Stimulated activated CD4-positive, alpha-beta T cell treated with anti-CD3 and anti-CD28 coated beads, TNF-alpha, amount 100 ng/mL, for 1 hour (primary cell): ENCODE results near the gene DNPH1.

ENCODE experiments used
- DNase-seq, 3 donors: peaks; one replicate each; pipeline ENCODE4 v3.0.0-alpha.2; 2020; ENCODE audit warnings: low read depth in 3 of 3, low spot score in 1 of 3

DNPH1 gene

GRCh38 chr6:43264599-43265145, 35.4 kb upstream of the DNPH1 start:
- DNase-seq: no peak

DNA sequence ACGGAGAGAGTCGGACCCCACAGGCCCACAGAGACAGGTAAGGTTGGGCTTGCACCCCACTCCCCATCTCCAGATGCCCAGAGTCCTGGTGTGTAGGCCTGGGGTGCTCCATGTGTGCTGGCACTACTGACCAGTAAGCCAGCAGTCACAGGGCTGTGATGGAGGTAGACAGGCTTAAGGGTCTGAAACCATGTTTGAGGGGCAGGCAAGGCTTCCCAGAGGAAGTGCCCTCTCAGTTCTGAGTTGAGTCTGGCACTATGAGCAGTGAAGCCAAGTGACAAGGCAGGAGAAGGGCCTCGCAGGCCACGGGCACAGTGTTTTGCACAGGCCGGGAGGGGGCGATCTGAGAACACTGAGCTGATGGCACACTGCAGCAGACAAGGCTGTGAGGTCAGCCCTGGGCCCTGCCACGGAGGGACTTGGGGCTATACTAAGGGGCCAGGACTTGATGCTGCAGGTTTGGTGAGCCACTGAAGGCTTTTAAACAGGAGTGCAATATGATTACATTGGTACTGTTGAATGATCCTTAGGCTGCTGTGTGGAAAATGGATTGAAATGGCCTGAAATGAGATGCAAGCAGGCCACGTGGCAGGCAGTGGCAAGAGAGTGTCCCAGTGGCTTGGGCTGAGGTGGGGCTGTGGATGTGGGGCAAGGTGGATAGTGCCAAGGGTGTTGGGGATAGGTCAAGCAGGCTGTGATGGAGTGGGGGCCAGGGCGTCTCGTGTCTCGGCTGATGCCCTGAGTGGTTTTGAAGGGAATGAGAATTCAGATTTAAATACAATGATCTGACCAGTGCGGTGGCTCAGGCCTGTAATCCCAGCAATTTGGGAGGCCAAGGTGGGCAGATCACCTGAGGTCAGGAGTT, 34.3 kb upstream of the DNPH1 start:
- peak; percentile 49 to 64 (median 53) for DNase-seq

GRCh38 chr6:43262780-43263313, 33.6 kb upstream of the DNPH1 start:
- DNase-seq: no peak

- DNase-seq: no peak
Measured at GRCh38 chr6:43262000-43262779, 32.9 kb upstream of the DNPH1 start.

DNA sequence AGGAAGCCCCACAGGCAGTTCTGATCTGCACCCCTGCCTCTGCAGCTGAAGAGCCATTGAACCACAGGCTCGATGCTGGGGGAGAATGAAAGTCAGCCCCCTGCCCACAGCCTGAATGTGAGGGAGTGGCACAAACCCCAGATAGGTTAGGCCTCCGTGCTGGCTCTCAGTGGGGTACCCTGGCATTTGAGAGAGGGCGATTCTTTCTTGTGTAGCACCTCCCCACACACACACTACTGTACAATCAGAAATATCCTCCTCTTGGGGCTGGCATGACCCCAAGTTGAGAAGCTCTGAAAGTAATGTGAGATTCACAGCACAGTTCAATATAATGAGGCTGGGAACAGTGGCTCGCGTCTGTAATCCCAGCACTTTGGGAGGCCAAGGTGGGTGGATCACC, 31.9 kb upstream of the DNPH1 start:
- DNase-seq: no peak

DNA sequence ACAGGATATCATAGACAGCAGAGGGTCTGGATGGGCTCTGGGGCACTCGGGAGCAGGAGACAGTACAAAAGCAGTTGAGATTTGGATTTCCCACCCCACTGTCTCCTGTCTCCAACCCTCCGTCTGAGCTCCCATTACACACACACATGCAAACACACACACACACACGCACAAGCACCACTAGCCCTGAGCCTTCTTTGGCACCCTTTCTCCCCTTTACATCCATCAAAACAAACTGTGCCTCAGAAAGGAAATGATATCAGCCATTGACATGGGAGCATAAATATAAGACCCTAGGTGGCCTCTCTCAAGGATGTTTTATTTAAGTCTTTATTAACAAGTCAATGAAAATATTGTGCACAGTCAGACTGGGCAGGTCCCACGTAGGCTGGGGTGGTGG, 31.5 kb upstream of the DNPH1 start:
- no peak for DNase-seq

GRCh38 chr6:43258807-43259686, 29.8 kb upstream of the DNPH1 start:
- no peak for DNase-seq

GRCh38 chr6:43258180-43258579, 28.9 kb upstream of the DNPH1 start:
- DNase-seq: no peak

DNA sequence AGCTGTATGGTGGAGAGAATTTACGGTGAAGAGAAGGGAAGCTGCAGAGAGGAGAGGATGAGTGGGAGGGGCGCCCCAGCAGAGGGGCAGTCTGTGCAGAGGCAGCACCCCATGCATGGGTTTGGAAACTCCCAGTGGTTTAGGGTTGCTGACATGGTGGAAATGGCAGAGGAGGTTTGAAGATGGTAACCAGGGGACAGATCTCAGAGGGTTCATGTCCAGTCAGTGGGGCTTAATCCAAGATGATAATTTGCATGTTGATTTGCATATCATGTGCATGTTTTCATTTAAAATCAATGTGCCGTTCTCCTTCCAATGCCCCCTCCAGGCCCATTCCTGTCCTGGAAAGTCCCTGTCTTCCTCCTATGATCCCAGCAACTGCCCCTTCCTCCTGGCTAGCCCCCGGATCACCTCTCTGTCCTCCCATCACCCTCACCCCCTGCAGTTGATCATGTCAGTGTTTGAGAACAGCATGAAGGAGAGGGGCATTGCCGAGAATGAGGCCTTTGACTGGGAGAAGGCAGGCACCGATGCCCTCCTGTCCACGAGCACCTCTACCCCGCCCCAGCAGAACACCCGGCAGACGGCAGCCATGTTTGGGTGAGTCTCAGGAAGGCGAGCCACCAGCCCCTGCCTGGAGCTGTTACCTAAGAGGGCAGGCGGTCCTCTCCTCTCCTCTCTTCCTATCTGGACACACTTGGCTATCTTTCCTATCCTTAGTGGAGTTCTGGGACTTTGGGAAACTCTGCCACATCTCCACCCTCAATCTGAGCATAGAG, 28.3 kb upstream of the DNPH1 start:
- DNase-seq: no peak

DNA sequence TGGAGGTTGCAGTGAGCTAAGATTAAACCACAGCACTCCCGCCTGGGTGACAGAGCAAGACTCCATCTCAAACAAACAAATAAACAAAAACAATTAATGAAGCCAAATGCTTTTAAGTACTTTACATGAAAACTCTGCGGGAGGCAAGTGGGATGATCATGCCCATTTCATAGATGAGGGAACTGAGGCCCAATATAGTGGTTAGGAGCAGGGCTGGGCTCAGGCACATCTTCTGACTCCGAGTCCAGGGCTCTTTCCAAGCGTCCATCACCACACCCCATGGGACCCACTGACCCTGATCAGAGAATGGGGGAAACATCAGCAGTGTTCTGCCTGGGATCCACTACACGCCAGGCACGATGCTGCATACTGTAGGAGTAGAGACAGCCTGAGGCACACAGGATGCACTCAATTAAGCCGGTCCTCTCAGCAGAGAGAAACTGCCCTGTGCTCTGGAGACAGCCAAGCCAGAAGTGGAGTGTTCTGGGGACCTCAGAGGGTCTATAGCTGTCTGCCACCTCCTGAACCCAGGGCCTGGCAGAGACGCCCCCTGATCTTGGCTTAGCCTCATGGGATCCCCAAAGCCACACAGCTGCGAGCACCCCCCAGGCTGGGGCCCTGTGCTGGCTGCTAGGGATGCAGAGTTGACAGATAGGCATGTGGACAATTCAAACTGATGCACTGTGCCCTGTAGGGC, 27.5 kb upstream of the DNPH1 start:
- no peak for DNase-seq

DNA sequence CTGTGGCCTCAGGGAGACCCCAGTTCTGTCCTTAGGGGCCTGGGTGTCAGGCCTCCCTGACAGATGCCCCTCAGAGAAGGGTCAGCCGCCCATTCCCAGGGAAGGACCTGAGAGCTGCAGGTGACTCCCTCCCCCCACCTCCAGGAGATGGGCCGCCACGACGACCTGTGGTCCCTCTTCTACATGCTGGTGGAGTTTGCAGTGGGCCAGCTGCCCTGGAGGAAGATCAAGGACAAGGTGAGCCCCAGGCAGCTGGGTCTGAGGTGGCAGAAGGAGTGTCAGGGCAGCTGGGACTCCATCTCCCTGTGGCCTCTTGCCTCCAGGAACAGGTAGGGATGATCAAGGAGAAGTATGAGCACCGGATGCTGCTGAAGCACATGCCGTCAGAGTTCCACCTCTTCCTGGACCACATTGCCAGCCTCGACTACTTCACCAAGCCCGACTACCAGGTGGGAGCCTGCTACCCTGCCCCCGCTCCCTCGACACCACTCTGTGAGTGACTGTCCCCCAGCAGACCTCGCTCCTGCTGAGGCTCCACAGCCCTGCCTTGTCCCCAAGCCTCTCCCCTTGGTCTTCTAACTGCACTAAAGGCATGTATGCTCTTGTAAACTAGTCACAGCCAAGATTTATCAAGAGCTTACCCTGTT, 26.2 kb upstream of the DNPH1 start:
- no peak for DNase-seq

DNA sequence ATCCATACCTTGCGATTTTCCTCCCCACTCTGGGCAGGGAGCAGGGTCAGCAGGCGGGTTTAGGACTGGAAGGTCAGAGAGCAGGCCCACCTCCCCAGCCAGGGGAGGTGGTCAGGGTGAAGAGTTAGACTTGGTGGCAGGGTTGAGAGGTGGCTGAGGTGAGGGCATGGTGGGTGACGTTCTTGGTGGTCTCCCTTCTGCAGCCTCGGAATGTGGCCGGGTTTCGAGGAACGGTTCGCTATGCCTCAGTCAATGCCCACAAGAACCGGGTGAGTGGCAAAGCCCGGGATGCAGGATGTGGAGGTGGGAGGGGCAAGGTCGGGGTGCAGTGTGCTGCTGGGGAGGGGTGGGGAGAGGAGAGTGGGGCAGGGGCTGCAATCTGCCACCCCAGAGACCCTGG, 25.6 kb upstream of the DNPH1 start:
- DNase-seq: no peak

DNA sequence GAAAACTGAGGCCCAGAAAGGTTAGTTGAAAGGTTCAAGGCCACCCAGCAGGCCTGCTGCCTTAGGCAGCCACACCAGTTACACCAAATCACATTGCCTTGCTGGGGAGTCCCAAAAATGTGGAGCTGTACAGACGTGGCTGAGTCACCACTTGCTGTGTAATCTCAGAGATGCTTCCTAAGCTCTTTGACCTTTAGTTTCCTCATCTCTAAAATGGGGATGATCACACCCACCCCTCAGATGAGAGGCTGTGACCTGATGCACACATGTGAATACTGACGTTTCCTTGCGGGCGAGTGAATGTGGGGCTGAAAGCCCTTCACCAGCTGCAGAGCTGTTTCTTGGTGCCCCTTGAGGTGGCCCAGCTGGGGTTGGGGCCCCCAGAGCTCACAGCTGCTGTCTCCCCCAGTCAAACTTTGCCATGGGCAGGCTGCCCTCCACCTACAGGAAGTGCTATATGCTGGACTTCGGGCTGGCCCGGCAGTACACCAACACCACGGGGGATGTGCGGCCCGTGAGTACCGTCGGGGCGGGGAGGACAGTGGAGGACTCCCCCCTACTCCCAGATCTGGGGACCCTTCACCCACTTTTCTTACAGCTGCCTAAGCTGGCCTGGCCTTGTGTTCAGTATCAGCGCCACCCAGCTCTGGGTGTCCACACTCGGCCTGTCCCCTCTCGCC, 25.0 kb upstream of the DNPH1 start:
- DNase-seq: no peak

- DNase-seq: no peak
Measured at GRCh38 chr6:43253401-43253800, 24.1 kb upstream of the DNPH1 start.

DNA sequence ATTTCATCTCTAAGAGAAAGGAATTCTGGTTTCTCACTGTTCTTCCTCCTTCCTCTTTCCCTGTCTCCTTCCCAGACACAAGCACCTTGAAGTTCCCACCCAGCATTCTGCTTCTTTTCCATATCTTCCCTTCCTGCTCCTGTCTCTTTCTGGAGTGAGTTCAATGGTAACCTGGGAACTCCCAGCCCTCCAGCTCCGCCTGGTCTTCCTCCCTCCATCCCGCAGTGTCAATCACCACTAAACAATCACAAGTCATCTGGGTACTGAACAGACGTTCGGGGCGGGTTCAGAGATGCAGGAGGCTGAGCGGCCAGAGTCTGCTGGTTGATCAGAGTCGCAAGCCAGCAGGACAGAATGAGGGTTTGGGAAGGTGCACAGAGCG, 21.7 kb upstream of the DNPH1 start:
- DNase-seq: no peak

GRCh38 chr6:43248791-43249190, 19.5 kb upstream of the DNPH1 start:
- DNase-seq: no peak

DNA sequence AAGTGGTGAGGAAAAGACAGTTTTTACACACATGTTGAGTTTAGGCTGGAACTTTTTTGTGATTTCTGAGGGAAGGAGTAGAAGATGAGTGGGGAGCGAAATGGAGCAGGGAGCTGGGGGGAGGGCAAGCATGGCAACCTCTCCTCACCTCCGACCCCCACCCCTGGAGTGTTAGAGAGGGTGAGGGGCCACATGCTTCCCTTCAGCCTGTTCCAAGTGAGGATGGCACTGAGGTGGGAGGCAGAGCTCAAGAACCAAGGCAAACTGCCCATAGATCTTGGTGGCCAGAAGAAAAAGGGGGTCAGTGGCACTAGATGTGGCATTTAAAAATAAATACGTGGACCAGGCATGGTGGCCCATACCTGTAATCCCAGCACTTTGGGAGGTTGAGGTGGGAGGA, 18.8 kb upstream of the DNPH1 start:
- no peak for DNase-seq
